Thoracic aorta (tissue), 2 donors: ENCODE results near the gene GTF2A1L. TPM values are rescaled to one million over a fixed set of nuclear protein-coding genes. Genes with fewer than 3 reads are reported as not detected.
"Not testable (repeated sequence)": the region's sequence is repeated elsewhere in the genome, so short reads cannot be mapped to it uniquely, and the experiment has no call there.

Source experiments
- ATAC-seq: fragments of 150-250 bp; one replicate; pipeline ENCODE4 v1.8.0; 2017; ENCODE audit warnings: low read depth; ENCODE audit not compliant: insufficient number of reproducible peaks, low FRiP score
- DNase-seq: peaks from one replicate; pipeline ENCODE4 v3.0.0-alpha.2; 2020; ENCODE audit warnings: low spot score
- H3K27ac ChIP-seq, 2 donors: fragments of 200-600 bp; sonication (generic); 1 replicate in 1 of 2; 2 replicates in 1 of 2; pipeline ENCODE4 v1.5.1; 2016; ENCODE audit warnings: mild to moderate bottlenecking in 2 of 2, moderate library complexity in 2 of 2
- H3K27me3 ChIP-seq: fragments of 200-600 bp; sonication (generic); replicated peaks from 2 replicates; pipeline ENCODE4 v1.6.0; 2016; ENCODE audit warnings: mild to moderate bottlenecking; ENCODE audit not compliant: insufficient read depth
- H3K36me3 ChIP-seq: fragments of 200-600 bp; sonication (generic); one replicate; pipeline ENCODE4 v1.5.1; 2016
- H3K4me1 ChIP-seq, 2 donors: fragments of 200-600 bp; sonication (generic); 1 replicate in 1 of 2; 2 replicates in 1 of 2; pipeline versions ENCODE4 v1.5.1 to v1.6.0; 2016; ENCODE audit warnings: low read depth in 2 of 2, mild to moderate bottlenecking in 1 of 2; ENCODE audit not compliant: control insufficient read depth in 1 of 2
- H3K4me3 ChIP-seq: fragments of 200-600 bp; sonication (generic); 2 replicates; pipeline ENCODE4 v1.5.1; 2016; ENCODE audit warnings: mild to moderate bottlenecking
- H3K9me3 ChIP-seq: fragments of 200-600 bp; sonication (generic); 2 replicates; pipeline ENCODE4 v1.5.1; 2016
- total RNA-seq, 2 donors: library from RNA; depleted of rRNA; stranded (reverse); fragments of >200 nt; gene quantifications; one replicate each; pipeline versions ENCODE4 v1.1.0 to v1.2.3, GENCODE V29; 2016
- TF ChIP-seq, protein P1 (sequence below): fragments of 200-600 bp; sonication (generic); IDR thresholded peaks from one replicate; pipeline ENCODE4 v1.5.1; 2019; ENCODE audit warnings: antibody characterized with exemption

The GTF2A1L gene
- total RNA-seq, 2 donors from 2014 or later, result 0.27 to 1.6 TPM

DNA sequence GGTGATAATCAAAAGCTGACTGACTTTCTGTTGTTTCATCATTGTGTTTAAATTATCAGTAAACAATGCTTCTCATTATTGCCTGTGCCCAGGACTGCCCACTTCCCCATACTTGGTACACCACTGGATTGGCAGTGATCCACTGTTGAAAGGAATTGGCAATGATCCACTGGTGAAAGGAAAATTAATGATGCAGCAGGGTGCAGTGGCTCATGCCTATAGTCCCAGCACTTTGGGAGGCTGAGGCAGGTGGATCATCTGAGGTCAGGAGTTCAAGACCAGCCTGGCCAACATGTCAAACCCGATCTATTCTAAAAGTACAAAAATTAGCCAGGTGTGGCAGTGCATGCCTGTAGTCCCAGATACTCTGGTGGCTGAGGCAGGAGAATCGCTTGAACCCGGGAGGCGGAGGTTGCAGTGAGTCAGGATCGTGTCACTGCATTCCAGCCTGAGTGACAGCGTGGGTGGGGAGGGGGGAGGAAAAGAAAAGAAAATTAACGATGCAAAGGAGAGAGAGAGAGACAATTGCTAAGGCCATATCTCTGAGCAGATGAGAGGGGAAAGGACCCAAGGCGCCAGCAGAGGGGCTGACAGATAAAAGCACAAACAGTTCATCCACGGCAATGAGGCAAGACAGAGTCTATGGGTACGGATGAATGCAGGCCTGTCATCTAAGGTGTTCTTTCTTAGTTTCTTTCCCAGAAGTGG is 10.2 kb upstream of the GTF2A1L start:
- no peak for DNase-seq
- Histone ChIP-seq H3K4me3 (no peak overlapping the region), H3K4me1 (no peaks in the 10 kb centered on the region), H3K36me3 (no peaks in the 10 kb centered on the region), H3K9me3 (no peaks in the 10 kb centered on the region), H3K27ac (no peak overlapping the region), H3K27me3 (no peaks in the 10 kb centered on the region)
- TF ChIP-seq, protein P1, sequence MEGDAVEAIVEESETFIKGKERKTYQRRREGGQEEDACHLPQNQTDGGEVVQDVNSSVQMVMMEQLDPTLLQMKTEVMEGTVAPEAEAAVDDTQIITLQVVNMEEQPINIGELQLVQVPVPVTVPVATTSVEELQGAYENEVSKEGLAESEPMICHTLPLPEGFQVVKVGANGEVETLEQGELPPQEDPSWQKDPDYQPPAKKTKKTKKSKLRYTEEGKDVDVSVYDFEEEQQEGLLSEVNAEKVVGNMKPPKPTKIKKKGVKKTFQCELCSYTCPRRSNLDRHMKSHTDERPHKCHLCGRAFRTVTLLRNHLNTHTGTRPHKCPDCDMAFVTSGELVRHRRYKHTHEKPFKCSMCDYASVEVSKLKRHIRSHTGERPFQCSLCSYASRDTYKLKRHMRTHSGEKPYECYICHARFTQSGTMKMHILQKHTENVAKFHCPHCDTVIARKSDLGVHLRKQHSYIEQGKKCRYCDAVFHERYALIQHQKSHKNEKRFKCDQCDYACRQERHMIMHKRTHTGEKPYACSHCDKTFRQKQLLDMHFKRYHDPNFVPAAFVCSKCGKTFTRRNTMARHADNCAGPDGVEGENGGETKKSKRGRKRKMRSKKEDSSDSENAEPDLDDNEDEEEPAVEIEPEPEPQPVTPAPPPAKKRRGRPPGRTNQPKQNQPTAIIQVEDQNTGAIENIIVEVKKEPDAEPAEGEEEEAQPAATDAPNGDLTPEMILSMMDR, result no peak
- no peak for ATAC-seq

DNA sequence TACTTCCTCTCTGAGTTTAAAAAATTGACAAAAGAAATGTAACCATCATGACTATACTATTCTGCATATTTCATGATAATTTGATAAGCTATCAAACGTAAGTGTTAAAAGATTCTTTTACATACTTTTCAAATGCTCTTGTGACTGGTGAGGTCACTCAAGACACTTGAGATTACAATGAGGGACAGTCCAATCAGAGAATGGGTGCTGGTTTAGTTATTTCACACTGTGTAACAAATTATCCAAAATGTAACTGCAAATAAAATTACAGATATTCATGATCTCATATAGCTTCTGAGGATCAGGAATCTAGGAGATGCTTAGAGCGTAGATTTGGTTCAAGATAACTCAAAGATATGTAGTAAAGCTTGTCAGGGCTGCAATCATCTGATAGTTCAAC is 4.4 kb upstream of the GTF2A1L start:
- H3K4me1 ChIP-seq, result no peaks in the 10 kb centered on the region
- DNase-seq, result no peak
- ATAC-seq, result no peak
- H3K9me3 ChIP-seq, result no peaks in the 10 kb centered on the region
- H3K27me3 ChIP-seq, result no peaks in the 10 kb centered on the region
- no peak overlapping the region for H3K4me3 ChIP-seq
- H3K36me3 ChIP-seq, result no peaks in the 10 kb centered on the region
- TF ChIP-seq, protein P1, result no peak
- H3K27ac ChIP-seq, result no peak overlapping the region

- not testable (repeated sequence) for H3K4me1 ChIP-seq, H3K27ac ChIP-seq, ATAC-seq, DNase-seq, H3K27me3 ChIP-seq, H3K9me3 ChIP-seq, H3K4me3 ChIP-seq, H3K36me3 ChIP-seq
Observed at GRCh38 chr2:48614581-48614980, 3.1 kb upstream of the GTF2A1L start.

DNA sequence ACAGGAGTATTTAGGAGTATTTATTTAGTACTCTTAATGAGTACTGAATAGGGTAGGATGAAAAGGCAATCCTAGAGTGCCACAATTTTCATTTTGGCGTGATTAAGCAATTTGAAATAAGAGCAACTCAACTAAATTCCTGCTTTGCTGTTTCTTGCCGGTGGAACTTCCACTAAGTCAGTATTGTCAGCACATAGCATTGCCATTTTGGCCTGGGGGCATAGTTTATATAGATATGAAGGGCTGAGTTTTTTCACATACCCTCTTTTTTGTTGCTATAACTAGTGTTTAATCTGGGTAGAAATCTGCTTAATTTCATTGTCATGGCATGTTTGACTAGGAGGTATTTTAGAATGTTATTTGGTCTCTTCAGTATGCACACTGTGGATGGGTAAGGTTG is 1.9 kb downstream of the GTF2A1L start:
- Histone ChIP-seq H3K27ac (no peak overlapping the region), H3K36me3 (no peaks in the 10 kb centered on the region), H3K4me1 (no peaks in the 10 kb centered on the region), H3K27me3 (no peaks in the 10 kb centered on the region), H3K4me3 (no peak overlapping the region), H3K9me3 (no peaks in the 10 kb centered on the region)
- no peak for DNase-seq
- ATAC-seq, result no peak
- TF ChIP-seq, protein P1, result no peak

DNA sequence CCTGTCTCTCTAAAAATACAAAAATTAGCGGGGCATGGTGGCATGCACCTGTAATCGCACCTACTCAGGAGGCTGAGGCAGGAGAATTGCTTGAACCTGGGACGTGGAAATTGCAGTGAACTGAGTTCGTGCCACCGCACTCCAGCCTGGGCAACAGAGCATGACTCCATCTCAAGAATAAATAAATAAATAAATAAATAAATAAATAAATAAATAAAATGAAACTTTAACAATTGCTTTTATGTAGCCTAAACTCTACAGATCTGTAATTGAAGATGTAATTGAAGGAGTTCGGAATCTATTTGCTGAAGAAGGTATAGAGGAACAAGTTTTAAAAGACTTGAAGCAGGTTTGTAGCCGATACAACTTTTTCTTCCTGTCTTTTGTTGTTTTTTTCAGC is 2.9 kb downstream of the GTF2A1L start:
- Histone ChIP-seq H3K27ac (no peak overlapping the region), H3K27me3 (no peaks in the 10 kb centered on the region), H3K36me3 (no peaks in the 10 kb centered on the region), H3K9me3 (no peaks in the 10 kb centered on the region), H3K4me1 (no peaks in the 10 kb centered on the region), H3K4me3 (no peak overlapping the region)
- ATAC-seq (no peak), DNase-seq (no peak)
- TF ChIP-seq, protein P1, result no peak

- not testable (repeated sequence) for H3K4me1 ChIP-seq, H3K27me3 ChIP-seq, ATAC-seq, H3K9me3 ChIP-seq, DNase-seq, H3K4me3 ChIP-seq, H3K27ac ChIP-seq, H3K36me3 ChIP-seq
Observed at GRCh38 chr2:48622691-48623090, 5.0 kb downstream of the GTF2A1L start.
